ENCODE measurements around the gene NECTIN1. TPM values are rescaled to one million over a fixed set of nuclear protein-coding genes. Genes with fewer than 3 reads are reported as not detected.

NECTIN1 gene
- total RNA-seq, 2 experiments from 2014 or later = 0.53 to 0.98 TPM

- H3K27me3 Mint-ChIP-seq = peaks cover 37% of the 10 kb centered on the region
- no peaks in the 10 kb centered on the region for H3K4me1 Mint-ChIP-seq
These were observed 20.1 kb upstream of the NECTIN1 start for GRCh38 chr11:119749006-119749565.

GRCh38 chr11:119747868-119748660, 19.1 kb upstream of the NECTIN1 start:
- Mint-ChIP-seq H3K9me3 (ENCODE audit: low read depth) (no peaks in the 10 kb centered on the region), H3K4me1 (no peaks in the 10 kb centered on the region), H3K4me3 (no peak overlapping the region), H3K27ac (no peak overlapping the region), H3K27me3 (peaks cover 36% of the 10 kb centered on the region), H3K36me3 (no peaks in the 10 kb centered on the region)
- DNase-seq (no peak), ATAC-seq (no peak)
- CTCF ChIA-PET = no interaction called here

More at GRCh38 chr11:119749006-119749565, 20.1 kb upstream of the NECTIN1 start:
- no peak for DNase-seq
- ATAC-seq = no peak
- CTCF ChIA-PET = no interaction called here
- no peaks in the 10 kb centered on the region for H3K36me3 Mint-ChIP-seq
- no peaks in the 10 kb centered on the region for H3K9me3 Mint-ChIP-seq (ENCODE audit: low read depth)
- H3K4me3 Mint-ChIP-seq = no peak overlapping the region
- no peak overlapping the region for H3K27ac Mint-ChIP-seq

GRCh38 chr11:119745776-119746535, 17.0 kb upstream of the NECTIN1 start:
- ATAC-seq (no peak), DNase-seq (no peak)
- H3K27me3 Mint-ChIP-seq = peaks cover 32% of the 10 kb centered on the region
- CTCF ChIA-PET = no interaction called here
- no peaks in the 10 kb centered on the region for H3K4me1 Mint-ChIP-seq
- H3K4me3 Mint-ChIP-seq = no peak overlapping the region
- H3K9me3 Mint-ChIP-seq (ENCODE audit: low read depth) = no peaks in the 10 kb centered on the region
- H3K27ac Mint-ChIP-seq = no peak overlapping the region
- H3K36me3 Mint-ChIP-seq = no peaks in the 10 kb centered on the region

DNA sequence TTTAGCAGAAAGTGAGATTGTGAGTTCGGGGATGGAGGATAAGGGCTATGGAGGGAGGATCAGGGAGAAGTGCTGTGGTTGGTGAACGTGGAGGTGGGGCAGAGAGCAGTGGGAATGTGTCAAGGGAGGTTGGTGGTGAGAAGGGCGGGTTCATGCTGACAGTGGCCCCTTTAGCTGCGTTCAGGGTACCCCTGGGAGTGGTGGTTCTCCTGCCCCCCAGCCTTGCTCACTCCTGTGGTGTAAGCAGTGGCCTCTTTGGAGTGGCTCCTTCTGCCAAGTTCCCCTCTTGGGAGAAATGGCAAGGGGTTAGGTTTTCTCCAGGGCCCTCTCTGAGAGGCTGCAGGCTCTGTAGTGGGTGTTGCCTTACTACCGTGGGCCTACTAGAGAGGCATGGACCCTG, 16.1 kb upstream of the NECTIN1 start:
- Mint-ChIP-seq H3K36me3 (no peaks in the 10 kb centered on the region), H3K27ac (no peak overlapping the region), H3K9me3 (ENCODE audit: low read depth) (no peaks in the 10 kb centered on the region), H3K4me3 (no peak overlapping the region), H3K4me1 (no peaks in the 10 kb centered on the region), H3K27me3 (peaks cover 37% of the 10 kb centered on the region)
- DNase-seq = no peak
- CTCF ChIA-PET = no interaction called here
- ATAC-seq = no peak

GRCh38 chr11:119744577-119744976, 15.6 kb upstream of the NECTIN1 start:
- Mint-ChIP-seq H3K4me3 (no peak overlapping the region), H3K9me3 (ENCODE audit: low read depth) (no peaks in the 10 kb centered on the region), H3K27me3 (peaks cover 42% of the 10 kb centered on the region), H3K36me3 (no peaks in the 10 kb centered on the region), H3K4me1 (no peaks in the 10 kb centered on the region), H3K27ac (no peak overlapping the region)
- CTCF ChIA-PET = interaction anchor here (0.9 to 3.5 kb wide), 2 partner anchors 15 to 114 kb away, joined by 3 to 22 read pairs; partner anchors contain the start of gene NECTIN1
- ATAC-seq (no peak), DNase-seq (no peak)

- CTCF ChIA-PET = interaction anchor here (3.5 kb wide), 1 partner anchor 14 kb away, joined by 22 read pairs; the partner anchor contains the start of gene NECTIN1
- H3K27ac Mint-ChIP-seq = no peak overlapping the region
- H3K9me3 Mint-ChIP-seq (ENCODE audit: low read depth) = no peaks in the 10 kb centered on the region
- H3K4me3 Mint-ChIP-seq = no peak overlapping the region
- peaks cover 49% of the 10 kb centered on the region for H3K27me3 Mint-ChIP-seq
- ATAC-seq (no peak), DNase-seq (no peak)
- H3K4me1 Mint-ChIP-seq = no peaks in the 10 kb centered on the region
- H3K36me3 Mint-ChIP-seq = no peaks in the 10 kb centered on the region
These were observed 14.0 kb upstream of the NECTIN1 start for GRCh38 chr11:119743006-119743405.

DNA sequence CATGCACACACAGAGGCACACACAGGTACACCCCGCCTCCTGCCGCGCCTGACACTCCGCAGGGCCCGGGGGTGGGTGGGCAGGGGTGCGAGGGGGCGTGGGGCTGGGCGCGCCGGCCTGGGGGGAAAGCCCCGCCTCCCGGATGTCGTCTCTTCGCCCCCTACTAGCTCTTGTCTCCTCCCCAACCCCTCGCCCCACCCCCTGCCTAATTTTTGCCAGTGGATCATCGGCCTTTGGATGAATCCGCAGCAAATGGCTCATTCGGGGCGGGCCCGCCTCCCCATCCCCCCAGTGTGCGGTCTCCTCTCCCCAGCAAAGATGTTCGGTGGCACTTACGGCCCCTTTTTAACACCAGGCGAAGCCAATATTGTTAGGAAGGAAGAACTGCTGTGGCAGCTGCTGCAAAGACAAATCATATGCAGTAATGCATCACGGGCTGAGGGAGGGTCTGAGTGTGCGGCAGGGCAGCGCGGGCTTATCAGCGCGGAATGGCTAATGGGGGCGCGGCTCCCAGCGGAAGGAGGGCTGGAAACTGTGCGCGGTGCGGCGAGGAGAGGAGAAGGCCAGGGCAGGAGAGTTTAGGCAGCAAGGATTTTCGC, 13.4 kb upstream of the NECTIN1 start:
- no peak overlapping the region for H3K27ac Mint-ChIP-seq
- H3K9me3 Mint-ChIP-seq (ENCODE audit: low read depth) = no peaks in the 10 kb centered on the region
- no peak for ATAC-seq
- CTCF ChIA-PET = interaction anchor here (3.5 kb wide), 1 partner anchor 13 kb away, joined by 22 read pairs; the partner anchor contains the start of gene NECTIN1
- no peaks in the 10 kb centered on the region for H3K4me1 Mint-ChIP-seq
- H3K36me3 Mint-ChIP-seq = no peaks in the 10 kb centered on the region
- DNase-seq = no peak
- no peak overlapping the region for H3K4me3 Mint-ChIP-seq
- H3K27me3 Mint-ChIP-seq = peaks cover 49% of the 10 kb centered on the region

DNA sequence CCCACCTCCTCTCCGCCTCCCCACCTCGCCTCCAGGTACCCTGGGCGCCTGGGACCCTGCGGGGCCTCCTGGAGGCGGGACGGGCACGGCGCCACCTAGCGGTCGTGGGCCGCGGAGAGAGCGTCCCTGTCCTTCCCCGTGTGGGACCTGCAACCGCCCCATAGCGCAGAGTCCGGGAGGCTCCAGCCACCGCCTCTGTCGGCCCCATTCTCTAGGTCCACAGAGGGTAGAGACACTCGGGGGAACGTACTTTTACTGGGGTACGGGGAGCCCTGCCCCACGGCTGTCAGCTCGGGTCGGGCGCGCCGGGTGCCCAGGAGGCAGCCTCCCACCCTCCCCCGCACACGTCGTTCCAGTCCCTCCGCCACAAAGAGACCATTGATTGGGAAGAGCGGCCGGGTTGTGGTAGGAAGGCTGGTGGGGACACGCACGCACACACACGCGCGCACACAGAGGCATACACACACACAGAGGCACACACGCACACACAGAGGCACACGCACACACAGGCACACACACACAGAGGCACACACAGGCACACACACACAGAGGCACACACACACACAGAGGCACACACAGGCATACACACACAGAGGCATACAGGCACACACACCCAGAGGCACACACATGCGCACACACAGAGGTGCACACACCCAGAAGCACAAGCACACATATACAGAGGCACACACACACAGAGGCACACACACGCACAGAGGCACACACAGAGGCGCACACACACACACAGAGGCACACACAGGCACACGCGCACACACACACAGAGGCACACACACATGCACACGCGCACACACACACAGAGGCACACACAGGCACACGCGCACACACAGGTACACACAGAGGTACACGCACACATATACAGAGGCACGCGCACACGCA, 12.6 kb upstream of the NECTIN1 start:
- no peak overlapping the region for H3K27ac Mint-ChIP-seq
- CTCF ChIA-PET = interaction anchor here (3.5 kb wide), 1 partner anchor 12 kb away, joined by 22 read pairs; the partner anchor contains the start of gene NECTIN1
- no peaks in the 10 kb centered on the region for H3K36me3 Mint-ChIP-seq
- H3K4me1 Mint-ChIP-seq = no peaks in the 10 kb centered on the region
- H3K4me3 Mint-ChIP-seq = no peak overlapping the region
- DNase-seq (peak; percentile 57), ATAC-seq (peak; percentile 72)
- H3K27me3 Mint-ChIP-seq = peaks cover 50% of the 10 kb centered on the region
- no peaks in the 10 kb centered on the region for H3K9me3 Mint-ChIP-seq (ENCODE audit: low read depth)

GRCh38 chr11:119739975-119740374, 11.0 kb upstream of the NECTIN1 start:
- Mint-ChIP-seq H3K4me1 (no peaks in the 10 kb centered on the region), H3K4me3 (no peak overlapping the region), H3K9me3 (ENCODE audit: low read depth) (no peaks in the 10 kb centered on the region), H3K27me3 (peaks cover 55% of the 10 kb centered on the region), H3K27ac (no peak overlapping the region), H3K36me3 (no peaks in the 10 kb centered on the region)
- CTCF ChIA-PET = interaction anchor here (1.2 to 3.6 kb wide), 2 partner anchors 11 to 98 kb away, joined by 5 to 25 read pairs; partner anchors contain the start of gene NECTIN1
- ATAC-seq (no peak), DNase-seq (no peak)

GRCh38 chr11:119739021-119739703, 10.2 kb upstream of the NECTIN1 start:
- DNase-seq = no peak
- no peak for ATAC-seq
- no peaks in the 10 kb centered on the region for H3K36me3 Mint-ChIP-seq
- CTCF ChIA-PET = interaction anchor here (1.0 to 3.6 kb wide), 4 partner anchors 10 to 564 kb away, joined by 3 to 25 read pairs (median 4); partner anchors contain the start of gene NECTIN1
- no peaks in the 10 kb centered on the region for H3K9me3 Mint-ChIP-seq (ENCODE audit: low read depth)
- H3K4me3 Mint-ChIP-seq = no peak overlapping the region
- H3K27ac Mint-ChIP-seq = no peak overlapping the region
- H3K27me3 Mint-ChIP-seq = peaks cover 54% of the 10 kb centered on the region
- no peaks in the 10 kb centered on the region for H3K4me1 Mint-ChIP-seq

DNA sequence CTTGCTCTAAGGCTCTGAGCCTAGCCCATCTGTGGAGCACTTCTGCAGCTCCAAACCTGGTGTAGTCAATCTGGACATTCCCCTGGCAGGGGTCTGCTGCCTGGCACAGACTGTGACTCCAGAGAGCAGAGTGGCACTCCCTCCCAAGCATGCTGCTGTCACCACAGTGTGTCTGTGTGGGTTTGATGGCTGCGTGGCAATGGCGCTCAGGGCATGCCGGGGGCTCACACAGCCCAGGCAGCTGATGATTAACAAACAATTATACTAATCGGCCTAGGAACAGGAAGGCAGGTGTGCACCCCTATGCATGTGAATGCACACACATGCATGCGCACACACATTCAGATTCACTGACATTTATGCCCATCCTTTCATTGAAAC, 9.0 kb upstream of the NECTIN1 start:
- Mint-ChIP-seq H3K27me3 (peaks cover 58% of the 10 kb centered on the region), H3K27ac (no peak overlapping the region), H3K4me3 (no peak overlapping the region), H3K9me3 (ENCODE audit: low read depth) (no peaks in the 10 kb centered on the region), H3K36me3 (no peaks in the 10 kb centered on the region), H3K4me1 (no peaks in the 10 kb centered on the region)
- DNase-seq (no peak), ATAC-seq (no peak)
- CTCF ChIA-PET = interaction anchor here (1.0 to 3.6 kb wide), 3 partner anchors 9 to 565 kb away, joined by 3 to 25 read pairs (median 3); partner anchors contain the start of gene NECTIN1

All from activated CD8-positive, alpha-beta memory T cell treated with anti-CD3 and anti-CD28 coated beads, Interleukin-2, amount 10 ng/mL, durations not matched to agents 7 days and 5 days (primary cell).